H9 (cell line): ENCODE data around the gene LAMA3. TPM values are rescaled to one million over a fixed set of nuclear protein-coding genes. Genes with fewer than 3 reads are reported as not detected.

ENCODE experiments used
- DNase-seq: peaks from one replicate; pipeline ENCODE4 v3.0.0-alpha.2; 2017
- H2AFZ ChIP-seq: one replicate; pipeline ENCODE4 v1.6.1; 2013; ENCODE audit warnings: mild to moderate bottlenecking, low read length, control low read depth, moderate library complexity
- H2AK5ac ChIP-seq: 2 replicates; pipeline ENCODE4 v1.6.1; 2013; ENCODE audit warnings: low read length, control low read depth, mixed read lengths; ENCODE audit not compliant: insufficient read length
- H2BK120ac ChIP-seq: one replicate; pipeline ENCODE4 v1.6.1; 2013; ENCODE audit warnings: low read depth, mild to moderate bottlenecking, low read length, control low read depth, inconsistent platforms; ENCODE audit not compliant: poor library complexity, severe bottlenecking
- H2BK12ac ChIP-seq: 2 replicates; pipeline ENCODE4 v1.6.1; 2013; ENCODE audit warnings: low read length, control low read depth, mixed read lengths, low read depth; ENCODE audit not compliant: insufficient read length
- H2BK15ac ChIP-seq: 2 replicates; pipeline ENCODE4 v1.6.1; 2013; ENCODE audit warnings: low read depth, low read length, control low read depth
- H2BK20ac ChIP-seq: one replicate; pipeline ENCODE4 v1.6.1; 2013; ENCODE audit warnings: low read depth, mild to moderate bottlenecking, low read length, control low read depth, inconsistent platforms; ENCODE audit not compliant: poor library complexity, severe bottlenecking
- H2BK5ac ChIP-seq: 2 replicates; pipeline ENCODE4 v1.6.1; 2013; ENCODE audit warnings: low read length, control low read depth, mixed read lengths; ENCODE audit not compliant: insufficient read length
- H3K14ac ChIP-seq: 2 replicates; pipeline ENCODE4 v1.6.1; 2013; ENCODE audit warnings: low read length, control low read depth; ENCODE audit not compliant: insufficient read depth
- H3K18ac ChIP-seq: 2 replicates; pipeline ENCODE4 v1.6.1; 2013; ENCODE audit warnings: low read depth, mild to moderate bottlenecking, mixed read lengths, low read length, control low read depth; ENCODE audit not compliant: insufficient read length
- H3K23ac ChIP-seq: 2 replicates; pipeline ENCODE4 v1.6.1; 2013; ENCODE audit warnings: low read length, control low read depth, mixed read lengths, low read depth; ENCODE audit not compliant: insufficient read length
- H3K23me2 ChIP-seq: 2 replicates; pipeline ENCODE4 v1.6.1; 2013; ENCODE audit warnings: low read depth, mild to moderate bottlenecking, mixed read lengths, low read length, control low read depth; ENCODE audit not compliant: insufficient read length, poor library complexity, severe bottlenecking
- H3K27ac ChIP-seq: 2 replicates; pipeline ENCODE4 v1.5.1; 2013; ENCODE audit warnings: low read length, control low read depth, mixed read lengths, low read depth; ENCODE audit not compliant: insufficient read length
- H3K27me3 ChIP-seq: 2 replicates; pipeline ENCODE4 v1.6.1; 2013; ENCODE audit warnings: low read length, control low read depth, inconsistent platforms; ENCODE audit not compliant: insufficient read depth
- H3K4ac ChIP-seq: 2 replicates; pipeline ENCODE4 v1.6.1; 2013; ENCODE audit warnings: low read depth, mild to moderate bottlenecking, control low read depth, inconsistent platforms, low read length, moderate library complexity
- H3K4me1 ChIP-seq: 2 replicates; pipeline ENCODE4 v1.6.1; 2013; ENCODE audit warnings: low read length, control low read depth, inconsistent platforms; ENCODE audit not compliant: insufficient read depth
- H3K4me2 ChIP-seq: 2 replicates; pipeline ENCODE4 v1.6.1; 2013; ENCODE audit warnings: low read length, control low read depth, mixed read lengths; ENCODE audit not compliant: insufficient read length, insufficient read depth
- H3K56ac ChIP-seq: 2 replicates; pipeline ENCODE4 v1.6.1; 2013; ENCODE audit warnings: low read depth, mild to moderate bottlenecking, mixed read lengths, low read length, control low read depth; ENCODE audit not compliant: insufficient read length
- H3K79me1 ChIP-seq: 2 replicates; pipeline ENCODE4 v1.6.1; 2013; ENCODE audit warnings: low read depth, mild to moderate bottlenecking, moderate library complexity, low read length, control low read depth, inconsistent platforms; ENCODE audit not compliant: insufficient read depth, poor library complexity, severe bottlenecking
- H3K79me2 ChIP-seq: 2 replicates; pipeline ENCODE4 v1.6.1; 2013; ENCODE audit warnings: low read length, control low read depth, inconsistent platforms; ENCODE audit not compliant: insufficient read depth
- H3K9ac ChIP-seq: 2 replicates; pipeline ENCODE4 v1.6.1; 2013; ENCODE audit warnings: low read length, control low read depth, mixed read lengths; ENCODE audit not compliant: insufficient read length; ENCODE audit errors: extremely low read depth
- H3K9me3 ChIP-seq: one replicate; pipeline ENCODE4 v1.6.1; 2013; ENCODE audit warnings: low read depth, low read length, inconsistent platforms; ENCODE audit not compliant: control insufficient read depth
- H3T11ph ChIP-seq: one replicate; pipeline ENCODE4 v1.6.1; 2013; ENCODE audit warnings: mild to moderate bottlenecking, low read length, control low read depth, inconsistent platforms
- H4K20me1 ChIP-seq: one replicate; pipeline ENCODE4 v1.6.1; 2013; ENCODE audit not compliant: control insufficient read depth, insufficient read length, insufficient read depth
- H4K5ac ChIP-seq: 2 replicates; pipeline ENCODE4 v1.6.1; 2013; ENCODE audit warnings: low read depth, mild to moderate bottlenecking, mixed read lengths, low read length, control low read depth; ENCODE audit not compliant: insufficient read length
- H4K8ac ChIP-seq: replicated peaks from 2 replicates; pipeline ENCODE4 v1.6.1; 2013; ENCODE audit warnings: low read length, control low read depth, mixed read lengths, low read depth; ENCODE audit not compliant: insufficient read length
- H4K91ac ChIP-seq: 2 replicates; pipeline ENCODE4 v1.6.1; 2013; ENCODE audit warnings: low read depth, mild to moderate bottlenecking, moderate library complexity, mixed read lengths, low read length, control low read depth; ENCODE audit not compliant: insufficient read length
- H3K27ac Mint-ChIP-seq, 3 experiments: 2 replicates in 2 of 3; 3 replicates in 1 of 3; pipeline ENCODE4 v1.8.0; 2020 to 2021; ENCODE audit warnings: mixed read lengths in 3 of 3, mild to moderate bottlenecking in 1 of 3, moderate library complexity in 1 of 3
- H3K27me3 Mint-ChIP-seq: 2 replicates; pipeline ENCODE4 v1.8.0; 2021; ENCODE audit warnings: low read depth, mild to moderate bottlenecking, moderate library complexity, mixed read lengths
- H3K36me3 Mint-ChIP-seq, 3 experiments: 2 replicates in 2 of 3; 3 replicates in 1 of 3; pipeline ENCODE4 v1.8.0; 2020 to 2021; ENCODE audit warnings: low read depth in 3 of 3, mixed read lengths in 3 of 3; ENCODE audit not compliant: insufficient read depth in 1 of 3
- H3K4me1 Mint-ChIP-seq, 2 experiments: 2 replicates each; pipeline ENCODE4 v1.8.0; 2020; ENCODE audit warnings: mixed read lengths in 2 of 2
- H3K4me3 Mint-ChIP-seq, 2 experiments: 2 replicates in 1 of 2; 3 replicates in 1 of 2; pipeline ENCODE4 v1.8.0; 2020 to 2021; ENCODE audit warnings: mild to moderate bottlenecking in 2 of 2, mixed read lengths in 2 of 2, moderate library complexity in 1 of 2
- H3K9me3 Mint-ChIP-seq, 2 experiments: 2 replicates in 1 of 2; 3 replicates in 1 of 2; pipeline ENCODE4 v1.8.0; 2020; ENCODE audit warnings: mild to moderate bottlenecking in 2 of 2, mixed read lengths in 2 of 2, moderate library complexity in 1 of 2
- WGBS: extraction: QIAGEN DNeasy Blood & Tissue Kit; methylation state at CpG from one replicate; pipeline ENCODE4 v1.1.7; 2013; ENCODE audit warnings: missing lambda C conversion rate, low lambda C conversion rate, mixed read lengths; ENCODE audit not compliant: insufficient read length; ENCODE audit errors: extremely low coverage; 5-methylcytosine and 5-hydroxymethylcytosine counted together
- total RNA-seq: library from RNA; stranded (reverse); gene quantifications from 2 replicates; pipeline ENCODE4 v1.2.1, GENCODE V29; 2021
- TF ChIP-seq, protein P1 (sequence below): fragments of 200-600 bp; sonication (generic); conservative IDR thresholded peaks from 3 replicates; pipeline ENCODE4 v1.8.0; 2021; ENCODE audit warnings: antibody characterized with exemption, mild to moderate bottlenecking

The LAMA3 gene
- total RNA-seq, 1 experiment from 2014 or later = 0.33 TPM

- Histone ChIP-seq H3K79me1 (no peaks in the 10 kb centered on the region), H2BK20ac (no peak overlapping the region), H3K14ac (no peak overlapping the region), H2AFZ (no peak overlapping the region), H3T11ph (no peak overlapping the region), H4K91ac (no peak overlapping the region), H3K23ac (no peak overlapping the region), H3K23me2 (peaks cover 5% of the 10 kb centered on the region), H3K9ac (no peak overlapping the region), H3K4me1 (no peaks in the 10 kb centered on the region), H3K56ac (no peak overlapping the region), H2AK5ac (no peak overlapping the region), H4K5ac (no peak overlapping the region), H3K4me2 (no peak overlapping the region), H3K27me3 (peaks cover 10% of the 10 kb centered on the region; the same call in 1 of the 2 replicates), H4K8ac (no peak overlapping the region), H3K27ac (no peak overlapping the region), H2BK12ac (no peak overlapping the region), H2BK15ac (no peak overlapping the region), H3K4ac (no peak overlapping the region), H2BK120ac (no peak overlapping the region), H4K20me1 (no peaks in the 10 kb centered on the region), H3K79me2 (no peaks in the 10 kb centered on the region), H2BK5ac (no peak overlapping the region), H3K18ac (no peak overlapping the region), H3K9me3 (no peaks in the 10 kb centered on the region)
- DNase-seq = no peak
- Mint-ChIP-seq H3K4me1 (peaks cover 4 to 5% of the 10 kb centered on the region in 2 experiments; a peak in 3 of 4 replicates), H3K36me3 (no peaks in the 10 kb centered on the region; a peak in 1 of 7 replicates), H3K27ac (no peak overlapping the region), H3K4me3 (no peak overlapping the region), H3K27me3 (peaks cover 23% of the 10 kb centered on the region), H3K9me3 (no peaks in the 10 kb centered on the region)
- WGBS = no CpG with 5 or more reads among the region's 4 CpGs
- TF ChIP-seq, protein P1, sequence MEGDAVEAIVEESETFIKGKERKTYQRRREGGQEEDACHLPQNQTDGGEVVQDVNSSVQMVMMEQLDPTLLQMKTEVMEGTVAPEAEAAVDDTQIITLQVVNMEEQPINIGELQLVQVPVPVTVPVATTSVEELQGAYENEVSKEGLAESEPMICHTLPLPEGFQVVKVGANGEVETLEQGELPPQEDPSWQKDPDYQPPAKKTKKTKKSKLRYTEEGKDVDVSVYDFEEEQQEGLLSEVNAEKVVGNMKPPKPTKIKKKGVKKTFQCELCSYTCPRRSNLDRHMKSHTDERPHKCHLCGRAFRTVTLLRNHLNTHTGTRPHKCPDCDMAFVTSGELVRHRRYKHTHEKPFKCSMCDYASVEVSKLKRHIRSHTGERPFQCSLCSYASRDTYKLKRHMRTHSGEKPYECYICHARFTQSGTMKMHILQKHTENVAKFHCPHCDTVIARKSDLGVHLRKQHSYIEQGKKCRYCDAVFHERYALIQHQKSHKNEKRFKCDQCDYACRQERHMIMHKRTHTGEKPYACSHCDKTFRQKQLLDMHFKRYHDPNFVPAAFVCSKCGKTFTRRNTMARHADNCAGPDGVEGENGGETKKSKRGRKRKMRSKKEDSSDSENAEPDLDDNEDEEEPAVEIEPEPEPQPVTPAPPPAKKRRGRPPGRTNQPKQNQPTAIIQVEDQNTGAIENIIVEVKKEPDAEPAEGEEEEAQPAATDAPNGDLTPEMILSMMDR = no peak
Measured at GRCh38 chr18:23694637-23695430, 5.6 kb downstream of the LAMA3 start.
